ENCODE measurements around the gene ECHDC3.

ECHDC3 gene

GRCh38 chr10:11750420-11750819 is 8.2 kb downstream of the ECHDC3 start:
- H3K27me3 ChIP-seq (ENCODE audit: control insufficient read depth, insufficient read depth, low read length), result no peaks in the 10 kb centered on the region
- H3K27ac ChIP-seq (ENCODE audit: low read length), result no peak overlapping the region
- DNase-seq (ENCODE audit: low read depth, low spot score), result no peak
- H3K9me3 ChIP-seq (ENCODE audit: control insufficient read depth, insufficient read depth, low read length), result no peaks in the 10 kb centered on the region
- H3K4me1 ChIP-seq (ENCODE audit: control insufficient read depth, insufficient read depth, low read length), result no peaks in the 10 kb centered on the region
- no CpG with 5 or more reads among the region's 2 CpGs for WGBS (ENCODE audit: insufficient coverage, insufficient read length)
- peaks cover 2% of the 10 kb centered on the region; the same call in 1 of the 2 replicates for H3K36me3 ChIP-seq (ENCODE audit: control insufficient read depth, insufficient read depth, low read length)
- H3K4me3 ChIP-seq (ENCODE audit: low read length), result no peak overlapping the region

- WGBS (ENCODE audit: insufficient coverage, insufficient read length), result no CpG with 5 or more reads among the region's 1 CpG
- Histone ChIP-seq H3K27ac (ENCODE audit: low read length) (no peak overlapping the region), H3K36me3 (ENCODE audit: control insufficient read depth, insufficient read depth, low read length) (peaks cover 2% of the 10 kb centered on the region; the same call in 1 of the 2 replicates), H3K9me3 (ENCODE audit: control insufficient read depth, insufficient read depth, low read length) (no peaks in the 10 kb centered on the region), H3K4me3 (ENCODE audit: low read length) (no peak overlapping the region), H3K4me1 (ENCODE audit: control insufficient read depth, insufficient read depth, low read length) (no peaks in the 10 kb centered on the region), H3K27me3 (ENCODE audit: control insufficient read depth, insufficient read depth, low read length) (no peaks in the 10 kb centered on the region)
- no peak for DNase-seq (ENCODE audit: low read depth, low spot score)
These were observed 12.0 kb downstream of the ECHDC3 start for GRCh38 chr10:11754173-11754572.

GRCh38 chr10:11754620-11755019 is 12.4 kb downstream of the ECHDC3 start:
- Histone ChIP-seq H3K9me3 (ENCODE audit: control insufficient read depth, insufficient read depth, low read length) (no peaks in the 10 kb centered on the region), H3K4me1 (ENCODE audit: control insufficient read depth, insufficient read depth, low read length) (no peaks in the 10 kb centered on the region), H3K36me3 (ENCODE audit: control insufficient read depth, insufficient read depth, low read length) (no peaks in the 10 kb centered on the region; the same call in 1 of the 2 replicates), H3K27ac (ENCODE audit: low read length) (no peak overlapping the region), H3K4me3 (ENCODE audit: low read length) (no peak overlapping the region), H3K27me3 (ENCODE audit: control insufficient read depth, insufficient read depth, low read length) (no peaks in the 10 kb centered on the region)
- DNase-seq (ENCODE audit: low read depth, low spot score), result no peak
- no CpG with 5 or more reads among the region's 4 CpGs for WGBS (ENCODE audit: insufficient coverage, insufficient read length)

- no peaks in the 10 kb centered on the region for H3K9me3 ChIP-seq (ENCODE audit: control insufficient read depth, insufficient read depth, low read length)
- no peaks in the 10 kb centered on the region for H3K27me3 ChIP-seq (ENCODE audit: control insufficient read depth, insufficient read depth, low read length)
- no CpG with 5 or more reads among the region's 21 CpGs for WGBS (ENCODE audit: insufficient coverage, insufficient read length)
- no peak overlapping the region for H3K4me3 ChIP-seq (ENCODE audit: low read length)
- H3K27ac ChIP-seq (ENCODE audit: low read length), result no peak overlapping the region
- H3K4me1 ChIP-seq (ENCODE audit: control insufficient read depth, insufficient read depth, low read length), result no peaks in the 10 kb centered on the region
- DNase-seq (ENCODE audit: low read depth, low spot score), result no peak
- H3K36me3 ChIP-seq (ENCODE audit: control insufficient read depth, insufficient read depth, low read length), result peaks cover 2% of the 10 kb centered on the region; the same call in 1 of the 2 replicates
These were observed 13.5 kb downstream of the ECHDC3 start for GRCh38 chr10:11755512-11756263.

GRCh38 chr10:11756766-11757315 is 14.7 kb downstream of the ECHDC3 start:
- WGBS (ENCODE audit: insufficient coverage, insufficient read length), result no CpG with 5 or more reads among the region's 11 CpGs
- Histone ChIP-seq H3K4me1 (ENCODE audit: control insufficient read depth, insufficient read depth, low read length) (no peaks in the 10 kb centered on the region), H3K9me3 (ENCODE audit: control insufficient read depth, insufficient read depth, low read length) (no peaks in the 10 kb centered on the region), H3K36me3 (ENCODE audit: control insufficient read depth, insufficient read depth, low read length) (peaks cover 2% of the 10 kb centered on the region; the same call in 1 of the 2 replicates), H3K4me3 (ENCODE audit: low read length) (no peak overlapping the region), H3K27ac (ENCODE audit: low read length) (no peak overlapping the region), H3K27me3 (ENCODE audit: control insufficient read depth, insufficient read depth, low read length) (no peaks in the 10 kb centered on the region)
- DNase-seq (ENCODE audit: low read depth, low spot score), result no peak

GRCh38 chr10:11757454-11757820 is 15.3 kb downstream of the ECHDC3 start:
- no peak for DNase-seq (ENCODE audit: low read depth, low spot score)
- Histone ChIP-seq H3K36me3 (ENCODE audit: control insufficient read depth, insufficient read depth, low read length) (peaks cover 2% of the 10 kb centered on the region; the same call in 1 of the 2 replicates), H3K9me3 (ENCODE audit: control insufficient read depth, insufficient read depth, low read length) (no peaks in the 10 kb centered on the region), H3K27me3 (ENCODE audit: control insufficient read depth, insufficient read depth, low read length) (no peaks in the 10 kb centered on the region), H3K4me1 (ENCODE audit: control insufficient read depth, insufficient read depth, low read length) (no peaks in the 10 kb centered on the region), H3K4me3 (ENCODE audit: low read length) (no peak overlapping the region), H3K27ac (ENCODE audit: low read length) (no peak overlapping the region)
- no CpG with 5 or more reads among the region's 3 CpGs for WGBS (ENCODE audit: insufficient coverage, insufficient read length)

- no peaks in the 10 kb centered on the region for H3K27me3 ChIP-seq (ENCODE audit: control insufficient read depth, insufficient read depth, low read length)
- no peaks in the 10 kb centered on the region for H3K4me1 ChIP-seq (ENCODE audit: control insufficient read depth, insufficient read depth, low read length)
- no peak overlapping the region for H3K27ac ChIP-seq (ENCODE audit: low read length)
- no peaks in the 10 kb centered on the region for H3K9me3 ChIP-seq (ENCODE audit: control insufficient read depth, insufficient read depth, low read length)
- DNase-seq (ENCODE audit: low read depth, low spot score), result peak; percentile 61
- no CpG with 5 or more reads among the region's 11 CpGs for WGBS (ENCODE audit: insufficient coverage, insufficient read length)
- H3K36me3 ChIP-seq (ENCODE audit: control insufficient read depth, insufficient read depth, low read length), result peaks cover 2% of the 10 kb centered on the region; the same call in 1 of the 2 replicates
- no peak overlapping the region for H3K4me3 ChIP-seq (ENCODE audit: low read length)
These were observed 15.8 kb downstream of the ECHDC3 start for GRCh38 chr10:11757821-11758463.

GRCh38 chr10:11758527-11759236 is 16.5 kb downstream of the ECHDC3 start:
- H3K9me3 ChIP-seq (ENCODE audit: control insufficient read depth, insufficient read depth, low read length), result no peaks in the 10 kb centered on the region
- WGBS (ENCODE audit: insufficient coverage, insufficient read length), result no CpG with 5 or more reads among the region's 13 CpGs
- H3K36me3 ChIP-seq (ENCODE audit: control insufficient read depth, insufficient read depth, low read length), result peaks cover 6% of the 10 kb centered on the region; the same call in 1 of the 2 replicates
- no peak for DNase-seq (ENCODE audit: low read depth, low spot score)
- no peaks in the 10 kb centered on the region; the same call in 1 of the 2 replicates for H3K4me1 ChIP-seq (ENCODE audit: control insufficient read depth, insufficient read depth, low read length)
- no peak overlapping the region for H3K27ac ChIP-seq (ENCODE audit: low read length)
- H3K4me3 ChIP-seq (ENCODE audit: low read length), result no peak overlapping the region
- H3K27me3 ChIP-seq (ENCODE audit: control insufficient read depth, insufficient read depth, low read length), result no peaks in the 10 kb centered on the region

GRCh38 chr10:11759347-11759746 is 17.2 kb downstream of the ECHDC3 start:
- peaks cover 6% of the 10 kb centered on the region; the same call in 1 of the 2 replicates for H3K36me3 ChIP-seq (ENCODE audit: control insufficient read depth, insufficient read depth, low read length)
- H3K9me3 ChIP-seq (ENCODE audit: control insufficient read depth, insufficient read depth, low read length), result no peaks in the 10 kb centered on the region
- H3K27me3 ChIP-seq (ENCODE audit: control insufficient read depth, insufficient read depth, low read length), result no peaks in the 10 kb centered on the region
- no peak overlapping the region for H3K27ac ChIP-seq (ENCODE audit: low read length)
- no CpG with 5 or more reads among the region's 8 CpGs for WGBS (ENCODE audit: insufficient coverage, insufficient read length)
- no peak overlapping the region for H3K4me3 ChIP-seq (ENCODE audit: low read length)
- DNase-seq (ENCODE audit: low read depth, low spot score), result no peak
- H3K4me1 ChIP-seq (ENCODE audit: control insufficient read depth, insufficient read depth, low read length), result no peaks in the 10 kb centered on the region; the same call in 1 of the 2 replicates

GRCh38 chr10:11760151-11760550 is 18.0 kb downstream of the ECHDC3 start:
- Histone ChIP-seq H3K9me3 (ENCODE audit: control insufficient read depth, insufficient read depth, low read length) (no peaks in the 10 kb centered on the region), H3K27me3 (ENCODE audit: control insufficient read depth, insufficient read depth, low read length) (no peaks in the 10 kb centered on the region), H3K36me3 (ENCODE audit: control insufficient read depth, insufficient read depth, low read length) (peaks cover 6% of the 10 kb centered on the region; the same call in 1 of the 2 replicates), H3K4me1 (ENCODE audit: control insufficient read depth, insufficient read depth, low read length) (no peaks in the 10 kb centered on the region; the same call in 1 of the 2 replicates), H3K27ac (ENCODE audit: low read length) (no peak overlapping the region), H3K4me3 (ENCODE audit: low read length) (no peak overlapping the region)
- WGBS (ENCODE audit: insufficient coverage, insufficient read length), result no CpG with 5 or more reads among the region's 8 CpGs
- DNase-seq (ENCODE audit: low read depth, low spot score), result no peak

Measured in iPS DF 6.9 (cell line).